Endothelial cell of umbilical vein (primary cell): ENCODE data around the gene KLHL25.

ENCODE experiments used
- CTCF ChIP-seq, 2 donors: IDR thresholded peaks; 1 replicate in 1 of 2; 2 replicates in 1 of 2; pipeline ENCODE4 v1.5.1; 2011; ENCODE audit warnings: low read length in 2 of 2, mild to moderate bottlenecking in 2 of 2, moderate library complexity in 2 of 2, control low read depth in 1 of 2, inconsistent platforms in 1 of 2, low read depth in 1 of 2; ENCODE audit not compliant: insufficient read depth in 1 of 2; ENCODE audit errors: extremely low read depth in 1 of 2
- EZH2 ChIP-seq: IDR thresholded peaks from 2 replicates; pipeline ENCODE4 v1.6.1; 2012; ENCODE audit warnings: borderline replicate concordance, low read depth, mild to moderate bottlenecking, moderate library complexity, low read length, inconsistent platforms; ENCODE audit not compliant: severe bottlenecking
- FOS ChIP-seq: IDR thresholded peaks from 2 replicates; pipeline ENCODE4 v1.6.1; 2011; ENCODE audit warnings: mild to moderate bottlenecking, low read length, moderate library complexity, borderline replicate concordance; ENCODE audit not compliant: insufficient read depth
- GATA2 ChIP-seq: IDR thresholded peaks from 2 replicates; pipeline ENCODE4 v1.7.0; 2011; ENCODE audit warnings: low read depth, mild to moderate bottlenecking, moderate library complexity, mixed read lengths, low read length; ENCODE audit not compliant: insufficient read length, insufficient read depth
- JUN ChIP-seq: IDR thresholded peaks from 2 replicates; pipeline ENCODE4 v1.6.1; 2011; ENCODE audit warnings: borderline replicate concordance, low read depth; ENCODE audit not compliant: insufficient read length, insufficient read depth
- MAX ChIP-seq: IDR thresholded peaks from 2 replicates; pipeline ENCODE4 v1.6.1; 2011; ENCODE audit not compliant: insufficient read depth, insufficient read length
- MYC ChIP-seq: IDR thresholded peaks from one replicate; pipeline ENCODE4 v1.6.1; 2011; ENCODE audit warnings: mild to moderate bottlenecking, low read depth, low read length
- POLR2A ChIP-seq: IDR thresholded peaks from 2 replicates; pipeline ENCODE4 v1.6.1; 2012; ENCODE audit warnings: low read depth, mild to moderate bottlenecking, control low read depth, low read length
- POLR2AphosphoS5 ChIP-seq: IDR thresholded peaks from 2 replicates; pipeline ENCODE4 v1.6.1; 2012; ENCODE audit warnings: low read depth, mild to moderate bottlenecking, control low read depth, low read length, moderate library complexity; ENCODE audit not compliant: insufficient read depth

- TF ChIP-seq EZH2 (no peak), CTCF (IDR thresholded peaks at IDR 0.05; ENCODE audit: extremely low read depth in 1 of 2, insufficient read depth in 1 of 2, low read depth in 1 of 2, low read length in 2 of 2) (no peak), MAX (no peak), POLR2AphosphoS5 (no peak), POLR2A (no peak), FOS (no peak), JUN (no peak), GATA2 (no peak), MYC (no peak)
Measured at GRCh38 chr15:85771781-85772445, 22.8 kb downstream of the KLHL25 start.
